Karpas-422 (cell line): ENCODE data around the gene IHH. TPM values are rescaled to one million over a fixed set of nuclear protein-coding genes. Genes with fewer than 3 reads are reported as not detected.

ENCODE experiments used
- DNase-seq: peaks from one replicate; pipeline ENCODE4 v3.0.0-alpha.2; 2015
- H2AFZ ChIP-seq: fragments of 200-600 bp; sonication (generic); 2 replicates; pipeline ENCODE4 v1.6.1; 2014; ENCODE audit warnings: antibody characterized with exemption, low read length, mixed read lengths
- H3K27ac ChIP-seq: fragments of 200-600 bp; sonication (generic); 2 replicates; pipeline ENCODE4 v1.5.1; 2014; ENCODE audit warnings: mild to moderate bottlenecking, low read length, moderate library complexity
- H3K27me3 ChIP-seq: fragments of 200-600 bp; sonication (generic); 2 replicates; pipeline ENCODE4 v1.6.1; 2014; ENCODE audit warnings: low read length, mixed read lengths
- H3K36me3 ChIP-seq: fragments of 200-600 bp; sonication (generic); 2 replicates; pipeline ENCODE4 v1.6.1; 2014; ENCODE audit warnings: low read length, mixed read lengths; ENCODE audit not compliant: insufficient read depth
- H3K4me1 ChIP-seq: fragments of 200-600 bp; sonication (generic); 2 replicates; pipeline ENCODE4 v1.6.1; 2014; ENCODE audit warnings: mild to moderate bottlenecking, low read length, mixed read lengths
- H3K4me2 ChIP-seq: fragments of 200-600 bp; sonication (generic); 2 replicates; pipeline ENCODE4 v1.6.1; 2014; ENCODE audit warnings: low read length, low read depth, mild to moderate bottlenecking; ENCODE audit not compliant: poor library complexity, severe bottlenecking
- H3K4me3 ChIP-seq: fragments of 200-600 bp; sonication (generic); 2 replicates; pipeline ENCODE4 v1.5.1; 2014; ENCODE audit warnings: mild to moderate bottlenecking, antibody characterized with exemption, low read length, mixed read lengths
- H3K79me2 ChIP-seq: fragments of 200-600 bp; sonication (generic); 2 replicates; pipeline ENCODE4 v1.6.1; 2014; ENCODE audit warnings: mild to moderate bottlenecking, low read length, mixed read lengths
- H3K9ac ChIP-seq: fragments of 200-600 bp; sonication (generic); 2 replicates; pipeline ENCODE4 v1.6.0; 2014; ENCODE audit warnings: low read length
- H3K9me2 ChIP-seq: fragments of 200-600 bp; sonication (generic), shearing (Covaris generic); replicated peaks from 2 replicates; pipeline ENCODE4 v1.6.0; 2014; ENCODE audit warnings: mild to moderate bottlenecking, low read length, moderate library complexity; ENCODE audit not compliant: insufficient read depth
- H3K9me3 ChIP-seq: fragments of 300-700, 200-600 bp; sonication (generic); 2 replicates; pipeline ENCODE4 v1.6.1; 2014; ENCODE audit warnings: low read length, mixed read lengths
- H4K20me1 ChIP-seq: fragments of 200-600 bp; sonication (generic); 2 replicates; pipeline ENCODE4 v1.6.1; 2014; ENCODE audit warnings: mild to moderate bottlenecking, antibody characterized with exemption, low read length, low read depth; ENCODE audit not compliant: insufficient read depth
- total RNA-seq: library from RNA; depleted of rRNA; stranded (reverse); fragments of >200 nt; shearing (Covaris generic); gene quantifications from 2 replicates; pipeline ENCODE4 v1.2.3, GENCODE V29; 2014; ENCODE audit warnings: low replicate concordance; rRNA removed

The IHH gene
- not detected in 2 replicates for total RNA-seq

DNA sequence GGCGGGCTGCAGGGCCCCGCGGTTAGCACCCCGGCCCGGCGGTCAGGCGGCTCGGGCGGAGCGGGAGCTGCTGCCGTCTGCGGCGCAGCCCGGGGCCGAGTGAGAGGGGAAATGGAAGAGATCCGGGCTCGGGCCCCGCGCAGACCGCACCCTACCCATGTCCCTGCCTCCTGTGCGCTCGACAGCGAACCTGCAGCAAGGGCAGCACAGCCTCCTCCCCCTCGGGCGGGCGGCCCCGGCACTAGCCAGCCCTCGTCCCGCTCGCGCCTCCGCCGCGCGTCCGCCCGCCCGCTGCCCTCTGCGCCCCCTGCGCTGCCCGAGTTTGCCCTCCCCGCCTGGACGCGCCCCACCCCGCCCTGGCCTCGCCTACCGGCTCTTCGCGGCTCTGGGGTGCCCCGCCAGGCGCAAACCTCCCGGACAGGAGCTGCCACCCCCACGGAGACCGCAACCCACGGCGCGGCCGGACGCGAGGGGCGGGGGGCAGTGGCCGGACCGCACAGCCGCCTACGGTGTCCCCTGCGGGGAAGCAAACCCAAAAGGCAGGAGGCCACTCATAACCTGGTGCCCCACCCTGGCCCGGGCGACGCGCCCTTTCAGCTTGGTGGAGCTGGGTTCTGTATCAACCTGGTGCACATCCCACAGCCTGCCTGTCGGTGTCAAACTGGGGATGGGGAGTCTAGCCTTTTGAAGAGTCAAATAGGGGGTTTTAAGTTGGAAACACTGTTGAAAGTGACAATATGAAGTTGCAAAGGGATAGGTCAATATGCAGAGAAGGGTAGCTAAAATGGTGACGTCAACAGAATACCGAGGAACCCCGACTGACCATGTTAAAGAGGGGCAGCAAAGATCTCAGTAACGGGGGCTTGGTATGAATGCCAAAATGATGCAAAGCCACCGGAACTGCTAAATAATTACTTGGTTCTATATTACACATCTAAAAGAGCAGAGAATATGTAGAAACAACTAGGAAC, at the start of gene IHH:
Gene IHH (minus strand): TSS at position 101 of the 971 bp plus-strand sequence. CDS start 454 bp downstream, outside the sequence.
- Histone ChIP-seq H3K4me1 (no peaks in the 10 kb centered on the region), H3K4me2 (no peak within 1 kb of the TSS), H2AFZ (no peak within 1 kb of the TSS), H3K9ac (no peak within 1 kb of the TSS), H3K79me2 (no peaks in the 10 kb centered on the region), H3K4me3 (no peak within 1 kb of the TSS), H4K20me1 (no peaks in the 10 kb centered on the region), H3K27ac (no peak within 1 kb of the TSS), H3K9me2 (no peaks in the 10 kb centered on the region), H3K27me3 (no peaks in the 10 kb centered on the region), H3K36me3 (no peaks in the 10 kb centered on the region), H3K9me3 (no peaks in the 10 kb centered on the region)
- no peak for DNase-seq

DNA sequence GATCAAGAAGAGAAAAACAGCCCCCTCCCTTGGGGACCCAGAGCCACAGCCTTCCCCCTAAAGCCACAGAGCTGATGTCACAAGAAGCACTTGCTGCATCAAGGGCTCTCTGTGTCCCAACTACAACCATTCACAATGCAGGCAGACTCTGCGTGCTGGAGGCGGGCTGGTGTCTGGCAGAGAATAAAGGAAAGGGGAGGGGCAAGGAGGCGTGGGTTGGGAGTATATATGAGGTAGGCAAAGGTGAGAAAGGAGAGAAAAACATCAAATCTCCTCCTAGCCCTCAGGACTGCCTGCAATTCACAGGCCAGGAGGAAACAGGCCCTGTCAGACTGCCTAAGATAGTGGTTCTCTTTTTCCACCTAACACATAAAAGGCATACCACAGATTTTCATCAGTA, 48.8 kb upstream of the IHH start:
- Histone ChIP-seq H3K9me3 (no peaks in the 10 kb centered on the region), H3K79me2 (no peaks in the 10 kb centered on the region), H3K4me3 (no peak overlapping the region), H3K4me1 (no peaks in the 10 kb centered on the region), H3K27ac (no peak overlapping the region), H2AFZ (no peak overlapping the region), H3K9me2 (no peaks in the 10 kb centered on the region), H3K27me3 (no peaks in the 10 kb centered on the region), H3K9ac (no peak overlapping the region), H3K4me2 (no peak overlapping the region), H3K36me3 (no peaks in the 10 kb centered on the region), H4K20me1 (no peaks in the 10 kb centered on the region; the same call in 1 of the 2 replicates)
- no peak for DNase-seq

DNA sequence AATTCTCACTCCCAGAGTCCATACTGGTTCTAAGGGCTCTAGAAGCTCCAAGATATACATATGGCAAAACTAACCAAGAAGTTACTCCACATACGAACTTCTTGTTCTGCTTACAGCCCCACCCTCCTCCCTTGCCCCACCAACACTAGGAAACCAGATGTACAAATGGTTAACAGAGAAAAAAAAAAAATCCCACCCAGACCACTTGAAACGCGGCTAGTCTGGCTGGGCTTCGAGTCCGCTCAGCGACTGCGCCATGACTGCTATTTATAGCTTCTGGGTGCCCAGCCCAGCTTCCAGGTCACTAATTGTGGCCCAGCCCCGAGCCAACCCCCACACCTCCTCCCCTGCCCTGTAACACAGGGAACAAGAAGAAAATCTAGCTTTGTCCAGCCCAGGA, 47.0 kb upstream of the IHH start:
- Histone ChIP-seq H3K36me3 (no peaks in the 10 kb centered on the region), H3K79me2 (no peaks in the 10 kb centered on the region), H4K20me1 (no peaks in the 10 kb centered on the region; the same call in 1 of the 2 replicates), H3K4me3 (no peak overlapping the region), H3K9me2 (no peaks in the 10 kb centered on the region), H3K27me3 (no peaks in the 10 kb centered on the region), H3K4me2 (no peak overlapping the region), H2AFZ (no peak overlapping the region), H3K27ac (no peak overlapping the region), H3K9ac (no peak overlapping the region), H3K9me3 (no peaks in the 10 kb centered on the region), H3K4me1 (no peaks in the 10 kb centered on the region)
- no peak for DNase-seq

DNA sequence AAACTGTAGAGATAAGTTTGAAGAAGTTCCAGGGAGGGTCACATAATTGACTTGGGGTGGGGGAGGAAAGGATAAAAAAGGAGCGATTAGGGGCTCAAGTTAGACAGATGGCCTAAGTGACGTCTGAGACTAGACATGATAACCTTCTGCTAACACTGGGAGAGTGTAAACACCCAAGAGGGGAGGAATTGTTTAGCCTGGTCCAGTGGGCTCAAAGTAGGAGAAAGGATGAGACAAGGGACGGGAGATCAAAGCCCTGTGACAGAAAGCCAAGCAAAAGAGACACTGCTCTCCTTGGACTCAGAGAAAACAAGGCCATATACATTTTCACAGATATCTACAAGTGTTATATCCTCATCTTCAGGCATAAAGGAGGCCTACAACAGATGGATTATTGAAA, 45.5 kb upstream of the IHH start:
- H3K79me2 ChIP-seq, result no peaks in the 10 kb centered on the region
- H3K9me2 ChIP-seq, result no peaks in the 10 kb centered on the region
- H4K20me1 ChIP-seq, result no peaks in the 10 kb centered on the region
- no peak for DNase-seq
- H3K4me1 ChIP-seq, result no peaks in the 10 kb centered on the region
- H3K9ac ChIP-seq, result no peak overlapping the region
- H3K4me3 ChIP-seq, result no peak overlapping the region
- no peaks in the 10 kb centered on the region for H3K36me3 ChIP-seq
- H3K4me2 ChIP-seq, result no peak overlapping the region
- no peaks in the 10 kb centered on the region for H3K27me3 ChIP-seq
- H3K27ac ChIP-seq, result no peak overlapping the region
- H2AFZ ChIP-seq, result no peak overlapping the region
- no peaks in the 10 kb centered on the region for H3K9me3 ChIP-seq

DNA sequence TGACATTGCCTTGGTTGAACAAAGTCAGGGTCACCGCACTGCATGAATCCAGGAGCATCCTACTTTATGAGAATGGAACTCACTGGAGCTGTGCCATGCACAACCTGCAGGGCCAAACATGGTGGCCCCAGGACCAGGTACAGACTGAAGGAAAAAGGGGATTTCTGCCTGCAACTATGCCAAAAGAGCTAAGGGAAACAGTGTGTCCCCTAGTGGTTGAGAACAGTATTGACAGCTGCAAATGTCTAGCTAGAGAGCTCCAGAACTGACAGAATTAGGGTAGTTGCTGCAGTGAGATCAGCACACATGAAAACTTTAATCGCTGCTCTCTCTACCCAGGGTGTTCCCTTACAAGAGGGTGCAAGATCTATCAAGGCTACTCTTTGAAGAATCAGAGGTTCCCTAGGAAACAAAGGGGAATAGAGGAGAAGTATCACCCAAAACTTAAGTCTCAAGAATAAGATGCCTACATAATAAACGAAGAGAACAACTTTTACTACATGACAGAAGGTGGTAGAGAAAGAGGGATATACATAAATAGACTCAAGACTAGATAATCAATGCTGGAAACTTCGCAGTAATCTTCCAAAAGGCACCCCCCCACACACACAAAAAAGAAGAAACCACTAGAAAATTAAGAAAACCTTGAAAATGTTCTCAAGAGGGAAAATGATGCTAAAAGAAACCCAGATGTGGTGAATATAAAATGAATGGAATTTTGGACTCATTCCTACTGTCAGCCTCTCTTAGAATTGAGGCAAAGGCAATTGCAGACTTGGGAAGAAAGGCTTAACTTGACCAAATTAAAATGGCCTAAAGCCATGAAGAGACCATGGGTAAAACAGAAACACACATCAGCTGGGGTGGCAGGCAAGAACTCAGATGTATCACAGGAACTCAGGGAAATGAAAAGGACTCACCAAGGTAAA, 43.6 kb upstream of the IHH start:
- no peak overlapping the region for H3K9ac ChIP-seq
- no peak overlapping the region for H3K4me2 ChIP-seq
- no peaks in the 10 kb centered on the region for H3K36me3 ChIP-seq
- no peaks in the 10 kb centered on the region for H3K9me2 ChIP-seq
- no peaks in the 10 kb centered on the region for H3K4me1 ChIP-seq
- H3K27me3 ChIP-seq, result no peaks in the 10 kb centered on the region
- H4K20me1 ChIP-seq, result no peaks in the 10 kb centered on the region
- H2AFZ ChIP-seq, result no peak overlapping the region
- H3K9me3 ChIP-seq, result no peaks in the 10 kb centered on the region
- DNase-seq, result peak; percentile 79
- H3K27ac ChIP-seq, result no peak overlapping the region
- H3K79me2 ChIP-seq, result no peaks in the 10 kb centered on the region
- H3K4me3 ChIP-seq, result no peak overlapping the region

DNA sequence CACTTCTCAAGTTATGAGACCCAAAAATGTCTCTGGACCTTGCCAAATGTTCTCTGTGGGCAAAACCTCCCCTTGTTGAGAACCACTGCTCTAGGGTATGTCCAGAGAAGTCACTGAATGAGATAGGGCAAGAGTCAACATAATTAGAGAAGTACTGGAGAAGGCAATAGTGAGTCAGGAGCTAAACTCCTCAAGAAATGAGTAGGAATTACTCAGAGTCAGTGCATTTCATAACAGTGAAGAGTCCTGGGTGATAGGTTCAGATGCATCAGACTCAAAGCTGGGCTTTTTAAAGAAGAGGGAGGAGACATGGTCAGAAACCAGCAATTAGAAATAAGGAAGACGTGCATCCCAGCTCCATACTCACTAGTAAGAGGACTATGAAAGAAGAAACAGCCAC, 38.6 kb upstream of the IHH start:
- no peak overlapping the region for H2AFZ ChIP-seq
- no peaks in the 10 kb centered on the region for H3K36me3 ChIP-seq
- H3K27me3 ChIP-seq, result no peaks in the 10 kb centered on the region
- no peaks in the 10 kb centered on the region for H3K9me3 ChIP-seq
- no peak overlapping the region for H3K27ac ChIP-seq
- no peak for DNase-seq
- no peak overlapping the region for H3K9ac ChIP-seq
- no peaks in the 10 kb centered on the region for H4K20me1 ChIP-seq
- no peak overlapping the region for H3K4me3 ChIP-seq
- H3K4me1 ChIP-seq, result no peaks in the 10 kb centered on the region
- H3K9me2 ChIP-seq, result no peaks in the 10 kb centered on the region
- H3K4me2 ChIP-seq, result no peak overlapping the region
- H3K79me2 ChIP-seq, result no peaks in the 10 kb centered on the region

DNA sequence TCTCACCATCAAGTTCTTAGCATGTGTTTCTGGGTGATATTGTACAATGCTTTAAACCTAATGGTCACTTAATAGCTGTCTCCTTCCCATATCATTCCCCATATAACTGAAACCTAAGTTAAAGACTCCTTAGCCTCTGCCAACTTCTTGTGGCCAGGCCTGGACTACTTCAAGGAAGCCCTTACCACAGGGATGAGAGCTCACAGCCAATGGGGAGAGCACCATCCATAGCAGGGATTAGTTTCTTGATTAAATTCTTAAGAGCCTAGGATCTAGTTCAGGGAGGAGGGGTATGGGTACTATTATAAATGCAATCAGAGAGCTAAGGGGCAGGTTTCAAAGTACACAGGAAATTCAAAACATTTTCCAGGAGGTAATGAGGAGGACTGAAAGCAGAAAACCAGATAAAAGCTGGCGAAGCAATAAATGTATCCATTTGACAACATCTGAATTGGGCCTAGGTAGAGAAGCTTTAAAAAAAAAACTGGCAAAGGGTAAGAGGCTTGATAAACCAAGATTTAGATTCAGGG, 34.8 kb upstream of the IHH start:
- no peaks in the 10 kb centered on the region for H3K27me3 ChIP-seq
- no peaks in the 10 kb centered on the region for H3K9me3 ChIP-seq

DNA sequence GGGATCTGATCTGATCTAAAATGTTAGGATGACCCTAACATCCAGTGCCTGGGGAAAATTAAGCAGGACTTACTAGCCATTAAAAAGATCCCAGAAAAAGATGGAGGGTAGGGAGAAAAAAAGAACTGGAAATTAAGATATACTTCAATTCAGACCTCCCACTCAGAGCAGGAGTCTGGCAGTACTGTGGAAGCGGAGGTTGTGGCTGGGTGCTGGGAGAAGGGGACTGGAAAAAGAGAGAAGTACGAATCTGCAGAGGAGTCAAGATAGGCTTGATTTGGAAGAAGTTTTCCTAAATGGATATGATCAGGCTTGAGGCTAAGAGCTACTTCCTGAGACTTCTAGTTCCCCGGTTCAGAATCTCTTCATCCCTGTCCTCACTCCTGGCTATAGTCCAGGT, 33.5 kb upstream of the IHH start:
- no peaks in the 10 kb centered on the region for H3K36me3 ChIP-seq
- no peak overlapping the region for H3K9ac ChIP-seq
- H3K27me3 ChIP-seq, result no peaks in the 10 kb centered on the region
- H4K20me1 ChIP-seq, result no peaks in the 10 kb centered on the region
- no peak overlapping the region for H2AFZ ChIP-seq
- no peak overlapping the region for H3K27ac ChIP-seq
- H3K79me2 ChIP-seq, result no peaks in the 10 kb centered on the region
- no peak overlapping the region for H3K4me2 ChIP-seq
- H3K4me1 ChIP-seq, result no peaks in the 10 kb centered on the region
- H3K9me2 ChIP-seq, result no peaks in the 10 kb centered on the region
- no peak for DNase-seq
- no peak overlapping the region for H3K4me3 ChIP-seq
- H3K9me3 ChIP-seq, result no peaks in the 10 kb centered on the region

More for the DNA sequence above, 34.8 kb upstream of the IHH start:
- H4K20me1 ChIP-seq, result no peaks in the 10 kb centered on the region
- H3K79me2 ChIP-seq, result no peaks in the 10 kb centered on the region
- no peaks in the 10 kb centered on the region for H3K4me1 ChIP-seq
- no peak for DNase-seq
- H3K27ac ChIP-seq, result no peak overlapping the region
- H3K36me3 ChIP-seq, result no peaks in the 10 kb centered on the region
- H3K4me3 ChIP-seq, result no peak overlapping the region
- H3K9ac ChIP-seq, result no peak overlapping the region
- no peaks in the 10 kb centered on the region for H3K9me2 ChIP-seq
- H2AFZ ChIP-seq, result no peak overlapping the region
- H3K4me2 ChIP-seq, result no peak overlapping the region
